Measurements from ENCODE around the gene OGFOD1. TPM values are rescaled to one million over a fixed set of nuclear protein-coding genes. Genes with fewer than 3 reads are reported as not detected.
A peak's percentile ranks its signal among the peaks of the same experiment; 100 is the strongest.

OGFOD1 gene
- total and polyA plus RNA-seq, 2 donors (not counting 3 experiments of a cell fraction or from before 2014, with no cell fraction given): 26.6 to 54.8 TPM

DNA sequence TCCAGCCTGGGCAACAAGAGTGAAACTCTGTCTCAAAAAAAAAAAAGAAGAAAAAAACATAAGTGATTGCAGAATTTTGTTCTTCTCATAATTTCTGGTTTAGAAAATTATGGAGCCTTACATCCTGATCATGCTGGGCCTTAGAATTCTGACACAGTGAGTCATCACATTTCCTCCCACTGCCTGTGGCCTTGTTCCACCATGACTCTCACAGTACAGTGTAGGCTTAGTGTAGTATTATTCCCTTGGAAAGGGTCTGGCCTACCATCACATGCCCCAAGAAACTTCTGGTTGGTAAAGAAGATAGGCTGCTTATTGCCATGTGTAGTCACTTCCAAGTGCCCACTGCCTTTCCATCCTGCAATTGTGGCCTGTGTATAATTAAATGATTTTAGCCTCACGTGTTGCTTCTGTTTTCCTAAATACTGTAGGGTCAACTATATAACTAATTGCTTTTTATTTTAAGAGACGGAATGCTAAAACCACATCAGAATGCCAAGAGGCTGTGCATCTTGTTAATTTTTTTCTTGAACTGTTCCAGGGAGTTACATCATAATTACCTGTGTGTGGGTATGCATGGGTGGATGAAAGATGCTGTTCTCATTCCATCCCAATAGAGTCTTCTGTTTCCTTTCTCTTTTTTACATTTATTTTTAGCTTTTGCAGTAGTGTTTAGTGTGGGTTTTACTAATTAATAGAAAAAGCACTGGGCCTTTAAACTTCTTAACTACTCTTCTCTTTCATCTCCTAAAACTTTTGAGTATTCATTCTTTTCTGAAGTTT is 25.9 kb downstream of the OGFOD1 start:
- Histone ChIP-seq H2AFZ (ENCODE audit: low read depth, low read length) (no peak overlapping the region), H3K9me3 (replicated peaks; ENCODE audit: control insufficient read depth, insufficient read depth, low read length) (no peaks in the 10 kb centered on the region), H3K36me3 (ENCODE audit: control insufficient read depth in 2 of 2, extremely low read depth in 1 of 2, insufficient read depth in 2 of 2, low read length in 2 of 2) (peaks cover 9 to 24% of the 10 kb centered on the region in 2 experiments), H3K4me3 (replicated peaks in 1 of 3; ENCODE audit: insufficient read depth in 1 of 3, low read depth in 1 of 3, low read length in 3 of 3) (no peak overlapping the region), H3K27me3 (ENCODE audit: control insufficient read depth in 2 of 2, insufficient read depth in 2 of 2, low read length in 2 of 2) (no peaks in the 10 kb centered on the region), H3K4me1 (ENCODE audit: control insufficient read depth, extremely low read depth, insufficient read depth, low read length) (peaks cover 6% of the 10 kb centered on the region), H3K9me1 (replicated peaks; ENCODE audit: control insufficient read depth, extremely low read depth, insufficient read depth, low read length) (peaks cover 2% of the 10 kb centered on the region), H3K9ac (replicated peaks; ENCODE audit: extremely low read depth, insufficient read depth, low read length) (no peak overlapping the region), H3K79me2 (ENCODE audit: control insufficient read depth, insufficient read depth, low read length) (no peaks in the 10 kb centered on the region), H3K27ac (ENCODE audit: insufficient read depth, low read depth, low read length) (peak overlapping the region; percentile 8), H4K20me1 (replicated peaks; ENCODE audit: control insufficient read depth, extremely low read depth, insufficient read depth, low read length) (no peaks in the 10 kb centered on the region), H3K4me2 (ENCODE audit: insufficient read depth, low read length) (no peak overlapping the region)
- ChIA-PET POLR2A (no interaction called here), CTCF (interaction anchor here (1.4 to 1.6 kb wide), 2 partner anchors 225 kb away, joined by 3 to 5 read pairs; no protein-coding TSS in a partner anchor)
- BruUV-seq (replicated peaks): no TSS peak
- TF ChIP-seq MYC (IDR thresholded peaks at IDR 0.05; ENCODE audit: low read depth, low read length) (no peak), FOS (IDR thresholded peaks at IDR 0.05; ENCODE audit: borderline replicate concordance, insufficient read depth, low read length) (peak; percentile 85), JUN (IDR thresholded peaks at IDR 0.05; ENCODE audit: borderline replicate concordance, insufficient read depth, insufficient read length, low read depth) (peak; percentile 91), POLR2AphosphoS5 (IDR thresholded peaks at IDR 0.05; ENCODE audit: insufficient read depth, low read depth, low read length) (peak; percentile 49)
- intact Hi-C loops (cut with micrococcal nuclease): loop anchor here (10.0 kb wide), 1 partner anchor 228 kb away; no protein-coding TSS in a partner anchor
- dilution Hi-C loops (cut with MboI; ENCODE audit: extremely low pct_ligation_motif_present, low sequenced_read_pairs): no loop called here
- FAIRE-seq (peak; percentile 88), DNase-seq (ENCODE audit: low read depth, low spot score) (peak; percentile 75)

DNA sequence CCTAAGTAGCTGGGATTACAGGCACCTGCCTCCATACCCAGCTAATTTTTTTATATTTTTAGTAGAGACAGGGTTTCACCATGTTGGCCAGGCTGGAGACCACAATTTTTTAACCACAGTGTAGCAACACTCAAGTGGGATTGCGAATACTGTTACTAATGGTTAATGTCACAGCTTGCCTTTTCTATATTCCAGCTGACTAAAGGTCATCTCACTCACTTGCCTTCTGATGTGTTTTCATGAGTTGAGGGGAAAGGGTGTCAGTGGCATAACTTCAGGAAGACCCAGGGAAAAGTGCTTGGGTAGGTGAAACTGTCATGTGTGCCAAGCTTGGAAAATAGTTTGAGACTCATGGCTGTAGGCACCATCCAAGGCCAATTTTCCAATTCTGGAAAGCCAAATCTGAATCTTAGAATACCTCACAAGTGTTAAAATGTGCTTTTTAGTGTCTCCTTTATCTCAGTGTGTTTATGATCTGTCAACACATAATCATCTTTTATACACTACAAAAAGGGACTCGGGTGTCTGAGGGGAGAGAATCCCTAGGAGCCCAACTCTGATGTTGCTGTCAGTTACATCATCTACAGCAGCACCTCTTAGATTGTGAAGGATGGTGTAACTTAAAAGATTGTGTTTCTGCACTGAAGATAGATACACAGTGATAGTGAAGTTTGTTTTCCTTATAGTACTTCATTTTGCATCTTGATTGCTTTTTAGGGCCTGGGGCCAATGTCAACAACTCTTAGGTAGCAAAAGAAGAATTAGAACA is 27.1 kb downstream of the OGFOD1 start:
- dilution Hi-C loops (cut with MboI; ENCODE audit: extremely low pct_ligation_motif_present, low sequenced_read_pairs): no loop called here
- DNase-seq (ENCODE audit: low read depth, low spot score): no peak
- no TSS peak for BruUV-seq (replicated peaks)
- Histone ChIP-seq H4K20me1 (replicated peaks; ENCODE audit: control insufficient read depth, extremely low read depth, insufficient read depth, low read length) (no peaks in the 10 kb centered on the region), H3K4me3 (replicated peaks in 1 of 3; ENCODE audit: insufficient read depth in 1 of 3, low read depth in 1 of 3, low read length in 3 of 3) (no peak overlapping the region), H3K9me3 (replicated peaks; ENCODE audit: control insufficient read depth, insufficient read depth, low read length) (no peaks in the 10 kb centered on the region), H2AFZ (ENCODE audit: low read depth, low read length) (no peak overlapping the region), H3K36me3 (ENCODE audit: control insufficient read depth in 2 of 2, extremely low read depth in 1 of 2, insufficient read depth in 2 of 2, low read length in 2 of 2) (peaks cover 5 to 21% of the 10 kb centered on the region in 2 experiments), H3K27ac (ENCODE audit: insufficient read depth, low read depth, low read length) (no peak overlapping the region), H3K9ac (replicated peaks; ENCODE audit: extremely low read depth, insufficient read depth, low read length) (no peak overlapping the region), H3K4me2 (ENCODE audit: insufficient read depth, low read length) (no peak overlapping the region), H3K79me2 (ENCODE audit: control insufficient read depth, insufficient read depth, low read length) (no peaks in the 10 kb centered on the region), H3K27me3 (ENCODE audit: control insufficient read depth in 2 of 2, insufficient read depth in 2 of 2, low read length in 2 of 2) (no peaks in the 10 kb centered on the region), H3K9me1 (replicated peaks; ENCODE audit: control insufficient read depth, extremely low read depth, insufficient read depth, low read length) (peaks cover 2% of the 10 kb centered on the region), H3K4me1 (ENCODE audit: control insufficient read depth, extremely low read depth, insufficient read depth, low read length) (peaks cover 6% of the 10 kb centered on the region)
- CTCF ChIA-PET: interaction anchor here (1.4 kb wide), 1 partner anchor 224 kb away, joined by 3 read pairs; no protein-coding TSS in a partner anchor
- TF ChIP-seq, protein P1, sequence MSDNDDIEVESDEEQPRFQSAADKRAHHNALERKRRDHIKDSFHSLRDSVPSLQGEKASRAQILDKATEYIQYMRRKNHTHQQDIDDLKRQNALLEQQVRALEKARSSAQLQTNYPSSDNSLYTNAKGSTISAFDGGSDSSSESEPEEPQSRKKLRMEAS (IDR thresholded peaks at IDR 0.05; ENCODE audit: insufficient read depth, insufficient read length): no peak
- TF ChIP-seq POLR2A (IDR thresholded peaks at IDR 0.05; ENCODE audit: low read depth, low read length) (no peak), GATA2 (IDR thresholded peaks at IDR 0.05; ENCODE audit: insufficient read depth, insufficient read length, low read depth, low read length) (no peak), EZH2 (IDR thresholded peaks at IDR 0.05; ENCODE audit: borderline replicate concordance, low read depth, low read length, severe bottlenecking) (no peak), POLR2AphosphoS5 (IDR thresholded peaks at IDR 0.05; ENCODE audit: insufficient read depth, low read depth, low read length) (no peak), JUN (IDR thresholded peaks at IDR 0.05; ENCODE audit: borderline replicate concordance, insufficient read depth, insufficient read length, low read depth) (no peak), FOS (IDR thresholded peaks at IDR 0.05; ENCODE audit: borderline replicate concordance, insufficient read depth, low read length) (no peak), MYC (IDR thresholded peaks at IDR 0.05; ENCODE audit: low read depth, low read length) (no peak)
- TF ChIP-seq, protein P2, sequence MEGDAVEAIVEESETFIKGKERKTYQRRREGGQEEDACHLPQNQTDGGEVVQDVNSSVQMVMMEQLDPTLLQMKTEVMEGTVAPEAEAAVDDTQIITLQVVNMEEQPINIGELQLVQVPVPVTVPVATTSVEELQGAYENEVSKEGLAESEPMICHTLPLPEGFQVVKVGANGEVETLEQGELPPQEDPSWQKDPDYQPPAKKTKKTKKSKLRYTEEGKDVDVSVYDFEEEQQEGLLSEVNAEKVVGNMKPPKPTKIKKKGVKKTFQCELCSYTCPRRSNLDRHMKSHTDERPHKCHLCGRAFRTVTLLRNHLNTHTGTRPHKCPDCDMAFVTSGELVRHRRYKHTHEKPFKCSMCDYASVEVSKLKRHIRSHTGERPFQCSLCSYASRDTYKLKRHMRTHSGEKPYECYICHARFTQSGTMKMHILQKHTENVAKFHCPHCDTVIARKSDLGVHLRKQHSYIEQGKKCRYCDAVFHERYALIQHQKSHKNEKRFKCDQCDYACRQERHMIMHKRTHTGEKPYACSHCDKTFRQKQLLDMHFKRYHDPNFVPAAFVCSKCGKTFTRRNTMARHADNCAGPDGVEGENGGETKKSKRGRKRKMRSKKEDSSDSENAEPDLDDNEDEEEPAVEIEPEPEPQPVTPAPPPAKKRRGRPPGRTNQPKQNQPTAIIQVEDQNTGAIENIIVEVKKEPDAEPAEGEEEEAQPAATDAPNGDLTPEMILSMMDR (IDR thresholded peaks at IDR 0.05; ENCODE audit: extremely low read depth in 1 of 2, insufficient read depth in 1 of 2, low read depth in 1 of 2, low read length in 2 of 2): no peak
- POLR2A ChIA-PET: no interaction called here
- peak; percentile 86 for FAIRE-seq
- intact Hi-C loops (cut with micrococcal nuclease): loop anchor here (10.0 kb wide), 1 partner anchor 226 kb away; no protein-coding TSS in a partner anchor

All from endothelial cell of umbilical vein (primary cell).